LNCAP (cell line): ENCODE results near the gene TEX9.

ENCODE experiments used
- TF ChIP-seq, protein P1 (sequence below): fragments of 450-650 bp; IDR thresholded peaks from 2 replicates; pipeline ENCODE4 v1.5.1; 2017; ENCODE audit warnings: mild to moderate bottlenecking

Gene TEX9

DNA sequence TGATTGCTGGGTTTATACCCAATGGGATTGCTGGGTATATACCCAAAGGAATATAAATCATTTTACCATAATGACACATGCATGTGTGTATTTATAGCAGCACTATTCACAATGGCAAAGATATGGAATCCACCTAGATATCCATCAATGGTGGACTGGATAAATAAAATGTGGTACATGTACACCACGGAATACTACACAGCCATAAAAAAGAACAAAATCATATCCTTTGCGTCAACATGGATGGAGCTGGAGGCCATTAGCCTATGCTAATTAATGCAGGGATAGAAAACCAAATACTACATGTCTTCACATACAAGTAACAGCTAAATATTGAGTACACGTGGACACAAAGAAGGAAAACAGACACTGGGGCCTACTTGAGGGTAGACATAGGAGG lies 77.1 kb downstream of the TEX9 start:
- TF ChIP-seq, protein P1, sequence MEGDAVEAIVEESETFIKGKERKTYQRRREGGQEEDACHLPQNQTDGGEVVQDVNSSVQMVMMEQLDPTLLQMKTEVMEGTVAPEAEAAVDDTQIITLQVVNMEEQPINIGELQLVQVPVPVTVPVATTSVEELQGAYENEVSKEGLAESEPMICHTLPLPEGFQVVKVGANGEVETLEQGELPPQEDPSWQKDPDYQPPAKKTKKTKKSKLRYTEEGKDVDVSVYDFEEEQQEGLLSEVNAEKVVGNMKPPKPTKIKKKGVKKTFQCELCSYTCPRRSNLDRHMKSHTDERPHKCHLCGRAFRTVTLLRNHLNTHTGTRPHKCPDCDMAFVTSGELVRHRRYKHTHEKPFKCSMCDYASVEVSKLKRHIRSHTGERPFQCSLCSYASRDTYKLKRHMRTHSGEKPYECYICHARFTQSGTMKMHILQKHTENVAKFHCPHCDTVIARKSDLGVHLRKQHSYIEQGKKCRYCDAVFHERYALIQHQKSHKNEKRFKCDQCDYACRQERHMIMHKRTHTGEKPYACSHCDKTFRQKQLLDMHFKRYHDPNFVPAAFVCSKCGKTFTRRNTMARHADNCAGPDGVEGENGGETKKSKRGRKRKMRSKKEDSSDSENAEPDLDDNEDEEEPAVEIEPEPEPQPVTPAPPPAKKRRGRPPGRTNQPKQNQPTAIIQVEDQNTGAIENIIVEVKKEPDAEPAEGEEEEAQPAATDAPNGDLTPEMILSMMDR, result no peak

GRCh38 chr15:56445746-56446145 lies 80.5 kb downstream of the TEX9 start:
- TF ChIP-seq, protein P1, result no peak

DNA sequence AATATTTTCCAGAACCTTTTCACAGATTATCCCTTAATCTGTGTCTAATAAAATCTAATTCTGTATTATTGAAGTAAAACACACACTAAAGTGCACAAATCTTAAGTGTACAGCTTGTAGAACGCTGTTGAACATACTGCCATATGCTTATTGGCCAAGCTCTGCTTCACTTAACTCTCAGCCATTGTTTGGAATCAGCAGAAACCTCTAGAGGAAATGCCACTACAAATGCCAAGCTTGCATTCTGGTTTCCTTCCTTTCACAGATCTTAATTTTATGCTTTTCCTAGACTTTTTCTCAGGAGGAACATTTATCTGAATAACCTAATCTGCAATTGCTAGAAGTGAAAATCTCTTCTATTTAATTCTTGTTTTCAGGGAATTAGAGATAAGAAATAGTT lies 89.6 kb downstream of the TEX9 start:
- TF ChIP-seq, protein P1, result no peak

- TF ChIP-seq, protein P1, result no peak
Observed at GRCh38 chr15:56456229-56456628, 91.0 kb downstream of the TEX9 start.

- TF ChIP-seq, protein P1, result no peak
Observed at GRCh38 chr15:56459096-56459495, 93.9 kb downstream of the TEX9 start.

DNA sequence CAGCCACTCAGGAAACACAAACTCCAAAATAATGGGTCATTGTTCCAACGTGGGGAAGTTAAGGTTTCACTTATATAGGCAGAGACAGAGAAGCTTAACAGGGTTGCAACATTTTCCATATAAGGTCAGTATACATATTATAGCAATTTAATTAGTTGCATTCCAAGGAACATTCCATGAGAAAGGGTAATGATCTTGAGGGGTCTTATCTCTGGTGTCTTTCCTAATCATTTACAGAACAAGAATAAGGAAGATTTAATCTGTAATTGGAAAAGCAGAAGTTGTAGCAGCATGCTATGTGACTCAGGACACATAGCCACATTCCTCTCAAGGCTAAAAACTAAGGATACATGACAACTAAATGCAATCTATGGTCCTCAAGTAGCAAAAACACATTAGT lies 94.8 kb downstream of the TEX9 start:
- TF ChIP-seq, protein P1, result no peak

GRCh38 chr15:56460947-56461346 lies 95.7 kb downstream of the TEX9 start:
- TF ChIP-seq, protein P1, result no peak

DNA sequence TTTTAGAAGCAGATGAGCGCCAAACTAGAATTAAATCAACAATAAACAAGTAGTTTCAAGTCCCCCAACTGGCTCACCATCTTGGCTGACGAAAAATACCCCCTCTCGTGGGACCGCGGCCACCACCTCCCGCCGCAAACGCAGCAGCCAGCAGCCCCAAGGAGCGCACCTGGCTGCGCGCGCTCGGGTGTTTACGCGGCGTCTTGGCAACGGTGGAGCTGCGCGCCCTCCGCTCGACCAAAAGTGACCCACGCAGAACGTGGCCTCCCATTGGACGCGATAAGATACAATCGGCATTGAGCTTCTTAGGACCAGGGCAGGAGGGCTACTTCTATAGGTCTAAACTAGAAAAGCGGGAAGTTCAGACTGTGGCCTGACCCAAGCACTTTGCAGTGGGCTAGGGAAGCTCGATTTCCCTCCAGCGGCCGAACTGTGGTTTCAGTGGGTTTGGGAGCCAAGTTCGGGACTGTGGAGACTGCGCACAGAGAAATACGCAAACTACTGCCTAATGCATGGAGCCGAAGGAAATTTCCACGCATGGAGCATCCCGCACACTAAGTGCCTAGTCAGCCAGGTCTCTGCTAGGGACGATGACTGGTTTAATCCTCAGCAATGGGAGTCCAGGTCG lies 99.8 kb downstream of the TEX9 start, which contains the start of gene MNS1:
TSS of gene MNS1 (minus strand) at position 245 of the 628 bp plus-strand sequence. CDS start at position 80, 165 bp downstream.
- TF ChIP-seq, protein P1, result no peak
